HCT116 (cell line): ENCODE data around the gene FBN1. TPM values are rescaled to one million over a fixed set of nuclear protein-coding genes. Genes with fewer than 3 reads are reported as not detected.

Experiments
- ATAC-seq: fragments of 200-7000 bp; cut with Tn5 transposase; 2 replicates; pipeline ENCODE4 v1.9.1; 2020; ENCODE audit warnings: mild to moderate bottlenecking, moderate library complexity
- BruUV-seq: library from RNA; stranded (reverse); fragments of 400-500 nt; replicated peaks from 2 replicates; lab custom pipeline; 2021; lab: Mats Ljungman, UMichigan
- CTCF ChIA-PET: fragments of 300-600 bp; sonication (Branson Sonifier 250); formaldehyde crosslinking; loops from one replicate; lab custom pipeline; 2021; ENCODE audit warnings: antibody characterized with exemption; lab: Charles Lee
- POLR2A ChIA-PET: fragments of 300-600, 350-600 bp; sonication (Branson Sonifier 250); formaldehyde crosslinking; loops from one replicate; lab custom pipeline; 2021; ENCODE audit warnings: antibody characterized with exemption; lab: Charles Lee
- RAD21 ChIA-PET, 2 experiments: fragments of 300-600 bp; sonication (Branson Sonifier 250); formaldehyde crosslinking; loops; one replicate each; lab custom pipeline; 2023; ENCODE audit warnings: low total read pairs in 2 of 2; ENCODE audit not compliant: uncharacterized antibody in 2 of 2, unreplicated experiment in 2 of 2, low non-redundant PET in 1 of 2; lab: Charles Lee
- DNase-seq: peaks from one replicate; pipeline ENCODE4 v3.0.0-alpha.2; 2010; ENCODE audit warnings: low read depth, low spot score
- H2AFZ ChIP-seq: fragments of 200-600 bp; shearing (Covaris generic), sonication (generic); 2 replicates; pipeline ENCODE4 v1.6.1; 2017; ENCODE audit warnings: low read depth, mixed run types, mixed read lengths, antibody characterized with exemption, low read length; ENCODE audit not compliant: poor library complexity, severe bottlenecking
- H3K27ac ChIP-seq: 2 replicates; pipeline ENCODE4 v1.5.1; 2012; ENCODE audit warnings: low read depth, low read length
- H3K27me3 ChIP-seq: fragments of 200-600 bp; sonication (generic); 2 replicates; pipeline ENCODE4 v1.6.1; 2016; ENCODE audit warnings: mixed run types, low read length, mixed read lengths; ENCODE audit not compliant: insufficient read depth
- H3K36me3 ChIP-seq, 2 experiments: fragments of 200-500 bp in 1 of 2; fragments of 200-600 bp in 1 of 2; sonication (Bioruptor generic) in 1 of 2; sonication (generic) in 1 of 2; 2 replicates each; pipeline versions ENCODE4 v1.5.1 to v1.6.1; 2014 to 2016; ENCODE audit warnings: low read length in 2 of 2, inconsistent platforms in 1 of 2, mixed read lengths in 1 of 2, mixed run types in 1 of 2; ENCODE audit not compliant: insufficient read depth in 2 of 2, control insufficient read depth in 1 of 2
- H3K4me1 ChIP-seq, 2 experiments: fragments of 200-600 bp in 1 of 2; sonication (generic) in 1 of 2; 2 replicates each; pipeline versions ENCODE4 v1.5.1 to v1.6.1; 2012 to 2017; ENCODE audit warnings: low read length in 2 of 2, inconsistent platforms in 1 of 2, mild to moderate bottlenecking in 1 of 2, mixed read lengths in 1 of 2, mixed run types in 1 of 2, moderate library complexity in 1 of 2; ENCODE audit not compliant: insufficient read depth in 2 of 2, control insufficient read depth in 1 of 2
- H3K4me2 ChIP-seq: fragments of 200-600 bp; sonication (generic); 2 replicates; pipeline ENCODE4 v1.6.1; 2017; ENCODE audit warnings: mixed run types, low read length, mixed read lengths
- H3K4me3 ChIP-seq, 2 experiments: fragments of 200-600 bp in 1 of 2; sonication (generic) in 1 of 2; replicated peaks in 1 of 2; 2 replicates each; pipeline ENCODE4 v1.5.1; 2011 to 2016; ENCODE audit warnings: low read length in 2 of 2, control low read depth in 1 of 2, low read depth in 1 of 2, mild to moderate bottlenecking in 1 of 2, mixed read lengths in 1 of 2, mixed run types in 1 of 2
- H3K79me2 ChIP-seq: fragments of 200-600 bp; sonication (generic); 2 replicates; pipeline ENCODE4 v1.6.1; 2017; ENCODE audit warnings: mild to moderate bottlenecking, mixed run types, low read length, moderate library complexity, mixed read lengths; ENCODE audit not compliant: insufficient read depth
- H3K9ac ChIP-seq: fragments of 200-600 bp; sonication (generic); 2 replicates; pipeline ENCODE4 v1.6.1; 2016; ENCODE audit warnings: low read length, mixed read lengths
- H3K9me2 ChIP-seq: fragments of 200-600 bp; sonication (generic), shearing (Covaris generic); 2 replicates; pipeline ENCODE4 v1.6.1; 2017; ENCODE audit warnings: mixed run types, mild to moderate bottlenecking, moderate library complexity; ENCODE audit not compliant: insufficient read depth
- H3K9me3 ChIP-seq, 2 experiments: fragments of 200-500 bp in 1 of 2; fragments of 200-600 bp in 1 of 2; sonication (Bioruptor generic) in 1 of 2; sonication (generic) in 1 of 2; 2 replicates each; pipeline ENCODE4 v1.6.1; 2014 to 2017; ENCODE audit warnings: low read length in 2 of 2, mixed read lengths in 2 of 2, inconsistent platforms in 1 of 2, low read depth in 1 of 2, mild to moderate bottlenecking in 1 of 2, mixed run types in 1 of 2, moderate library complexity in 1 of 2; ENCODE audit not compliant: control insufficient read depth in 1 of 2, insufficient read depth in 1 of 2
- H4K20me1 ChIP-seq: fragments of 200-600 bp; sonication (generic), shearing (Covaris generic); 2 replicates; pipeline ENCODE4 v1.6.1; 2017; ENCODE audit warnings: mixed run types, mild to moderate bottlenecking, moderate library complexity; ENCODE audit not compliant: insufficient read depth
- CEBPB ChIP-seq: IDR thresholded peaks from 2 replicates; pipeline ENCODE4 v1.6.1; 2012; ENCODE audit warnings: low read depth
- EGR1 ChIP-seq: IDR thresholded peaks from 2 replicates; pipeline ENCODE4 v1.6.1; 2012; ENCODE audit warnings: low read depth
- ELF1 ChIP-seq: IDR thresholded peaks from 2 replicates; pipeline ENCODE4 v1.6.1; 2012; ENCODE audit warnings: low read depth, borderline replicate concordance
- FOSL1 ChIP-seq: IDR thresholded peaks from 2 replicates; pipeline ENCODE4 v1.6.1; 2012; ENCODE audit warnings: low read depth
- JUND ChIP-seq: IDR thresholded peaks from 2 replicates; pipeline ENCODE4 v1.6.1; 2012
- POLR2A ChIP-seq: IDR thresholded peaks from 2 replicates; pipeline ENCODE4 v1.7.0; 2011; ENCODE audit warnings: borderline replicate concordance; ENCODE audit not compliant: insufficient read depth, insufficient read length; ENCODE audit errors: extremely low read depth
- RAD21 ChIP-seq: IDR thresholded peaks from 2 replicates; pipeline ENCODE4 v1.6.1; 2012; ENCODE audit warnings: low read depth, mild to moderate bottlenecking
- SIN3A ChIP-seq: IDR thresholded peaks from 2 replicates; pipeline ENCODE4 v1.6.1; 2012; ENCODE audit warnings: low read depth
- SRF ChIP-seq: IDR thresholded peaks from 2 replicates; pipeline ENCODE4 v1.6.1; 2012; ENCODE audit warnings: low read depth
- TCF7L2 ChIP-seq: IDR thresholded peaks from 2 replicates; pipeline ENCODE4 v1.7.0; 2011; ENCODE audit warnings: borderline replicate concordance, inconsistent platforms; ENCODE audit not compliant: insufficient read depth, insufficient read length; ENCODE audit errors: extremely low read depth
- YY1 ChIP-seq: IDR thresholded peaks from 2 replicates; pipeline ENCODE4 v1.6.1; 2011; ENCODE audit warnings: low read length, low read depth, moderate library complexity, mild to moderate bottlenecking; ENCODE audit not compliant: insufficient replicate concordance; ENCODE audit errors: extremely low read depth
- ZFX ChIP-seq: fragments of 450-650 bp; IDR thresholded peaks from 2 replicates; pipeline ENCODE4 v1.6.1; 2017
- intact Hi-C: fragments of 100-400 bp; cut with micrococcal nuclease; formaldehyde crosslinking; loops from 2 replicates; pipeline ENCODE4 v1.10.0; 2022
- total RNA-seq: library from RNA; stranded (reverse); gene quantifications from one replicate; pipeline ENCODE4 v1.2.1, GENCODE V29; 2021; ENCODE audit not compliant: unreplicated experiment
- TF ChIP-seq, protein P1 (sequence below): IDR thresholded peaks from 2 replicates; pipeline ENCODE4 v1.6.1; 2011; ENCODE audit warnings: mild to moderate bottlenecking, low read length, moderate library complexity; ENCODE audit not compliant: insufficient replicate concordance; ENCODE audit errors: extremely low read depth
- TF ChIP-seq, protein P2 (sequence below): IDR thresholded peaks from 2 replicates; pipeline ENCODE4 v1.6.1; 2012

FBN1 gene
- total RNA-seq, 1 experiment from 2014 or later, result 1.7 TPM

DNA sequence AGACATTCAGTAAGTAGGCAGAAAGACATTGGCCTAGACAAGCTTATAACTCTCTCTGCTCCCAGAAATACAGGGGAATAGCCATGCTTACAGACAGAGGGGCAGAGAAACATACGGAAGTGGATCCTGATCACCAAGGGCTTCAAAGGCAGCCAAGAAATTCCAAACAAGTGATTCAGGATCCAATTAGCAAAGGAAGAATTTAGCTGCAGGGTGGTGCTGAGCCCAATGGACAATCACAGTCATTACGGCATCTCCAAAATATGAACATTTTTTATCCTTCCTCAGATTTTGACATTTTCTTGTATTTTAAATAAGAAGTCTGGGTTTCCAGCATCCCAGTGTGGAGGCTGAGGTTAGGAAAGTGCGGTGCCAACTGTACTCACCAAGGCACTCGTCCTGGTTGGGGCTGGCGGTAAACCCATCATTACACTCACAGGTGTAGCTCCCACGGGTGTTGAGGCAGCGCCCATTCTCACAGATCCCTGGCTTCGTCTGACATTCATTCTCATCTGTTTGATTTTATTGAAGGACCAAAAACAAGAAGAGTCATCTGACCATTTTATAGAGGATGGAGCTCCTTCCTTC is 217.5 kb downstream of the FBN1 start:
- peak; percentile 83 for ATAC-seq
- no peak overlapping the region for H3K27ac ChIP-seq
- ChIA-PET CTCF (no interaction called here), POLR2A (no interaction called here), RAD21 (no interaction called here)
- no peaks in the 10 kb centered on the region for H3K36me3 ChIP-seq
- peak overlapping the region; percentile 19 to 27 for H3K4me3 ChIP-seq
- no peaks in the 10 kb centered on the region for H3K27me3 ChIP-seq
- no peaks in the 10 kb centered on the region for H4K20me1 ChIP-seq
- H3K4me1 ChIP-seq, result peaks cover 10 to 44% of the 10 kb centered on the region in 2 experiments; a peak in 2 of 4 replicates
- intact Hi-C loops, result no loop called here
- no peaks in the 10 kb centered on the region for H3K9me3 ChIP-seq
- peak overlapping the region; percentile 5 for H2AFZ ChIP-seq
- H3K79me2 ChIP-seq, result no peaks in the 10 kb centered on the region
- no TSS peak for BruUV-seq
- H3K9ac ChIP-seq, result 0 out of 2 replicates have a peak overlapping the region, but pooled peaks have one; percentile 21
- TF ChIP-seq FOSL1 (peak; percentile 31; the same call in 1 of the 2 replicates), TCF7L2 (peak; percentile 11), JUND (peak; percentile 32), ELF1 (no peak)
- no peak for DNase-seq
- H3K4me2 ChIP-seq, result peak overlapping the region; percentile 63
- no peaks in the 10 kb centered on the region; the same call in 1 of the 2 replicates for H3K9me2 ChIP-seq

DNA sequence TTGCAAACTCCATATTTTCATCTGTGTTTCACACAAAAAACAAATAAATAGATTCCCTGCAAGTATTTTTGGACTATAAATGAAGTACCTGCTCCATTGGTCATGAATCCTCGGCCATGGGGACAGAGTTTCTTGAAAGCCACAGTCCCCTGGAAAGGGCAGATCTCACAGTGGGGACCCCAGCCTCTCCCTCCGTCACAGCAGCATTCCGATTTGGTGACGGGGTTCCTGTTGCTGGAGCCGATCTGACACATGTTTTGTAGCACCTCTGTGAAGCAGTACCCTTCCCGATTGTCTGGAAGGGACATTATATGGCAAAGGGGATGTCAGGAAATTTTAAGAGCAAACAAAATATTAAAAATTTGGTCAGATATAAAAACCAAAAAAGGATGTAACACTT is 218.0 kb downstream of the FBN1 start:
- Histone ChIP-seq H2AFZ (peak overlapping the region; percentile 5), H3K9me3 (no peaks in the 10 kb centered on the region), H4K20me1 (no peaks in the 10 kb centered on the region), H3K9ac (0 out of 2 replicates have a peak overlapping the region, but pooled peaks have one; percentile 21), H3K9me2 (no peaks in the 10 kb centered on the region; the same call in 1 of the 2 replicates), H3K4me3 (peak overlapping the region; percentile 19 to 27), H3K27ac (no peak overlapping the region), H3K4me1 (peaks cover 10 to 44% of the 10 kb centered on the region in 2 experiments; a peak in 2 of 4 replicates), H3K79me2 (no peaks in the 10 kb centered on the region), H3K36me3 (no peaks in the 10 kb centered on the region), H3K27me3 (no peaks in the 10 kb centered on the region), H3K4me2 (peak overlapping the region; percentile 63)
- TF ChIP-seq TCF7L2 (no peak), POLR2A (no peak), YY1 (no peak), CEBPB (no peak), ELF1 (no peak), SRF (no peak), FOSL1 (no peak), JUND (no peak), ZFX (no peak), SIN3A (no peak), EGR1 (no peak), RAD21 (no peak)
- TF ChIP-seq, protein P1, sequence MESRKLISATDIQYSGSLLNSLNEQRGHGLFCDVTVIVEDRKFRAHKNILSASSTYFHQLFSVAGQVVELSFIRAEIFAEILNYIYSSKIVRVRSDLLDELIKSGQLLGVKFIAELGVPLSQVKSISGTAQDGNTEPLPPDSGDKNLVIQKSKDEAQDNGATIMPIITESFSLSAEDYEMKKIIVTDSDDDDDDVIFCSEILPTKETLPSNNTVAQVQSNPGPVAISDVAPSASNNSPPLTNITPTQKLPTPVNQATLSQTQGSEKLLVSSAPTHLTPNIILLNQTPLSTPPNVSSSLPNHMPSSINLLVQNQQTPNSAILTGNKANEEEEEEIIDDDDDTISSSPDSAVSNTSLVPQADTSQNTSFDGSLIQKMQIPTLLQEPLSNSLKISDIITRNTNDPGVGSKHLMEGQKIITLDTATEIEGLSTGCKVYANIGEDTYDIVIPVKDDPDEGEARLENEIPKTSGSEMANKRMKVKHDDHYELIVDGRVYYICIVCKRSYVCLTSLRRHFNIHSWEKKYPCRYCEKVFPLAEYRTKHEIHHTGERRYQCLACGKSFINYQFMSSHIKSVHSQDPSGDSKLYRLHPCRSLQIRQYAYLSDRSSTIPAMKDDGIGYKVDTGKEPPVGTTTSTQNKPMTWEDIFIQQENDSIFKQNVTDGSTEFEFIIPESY, result no peak
- TF ChIP-seq, protein P2, sequence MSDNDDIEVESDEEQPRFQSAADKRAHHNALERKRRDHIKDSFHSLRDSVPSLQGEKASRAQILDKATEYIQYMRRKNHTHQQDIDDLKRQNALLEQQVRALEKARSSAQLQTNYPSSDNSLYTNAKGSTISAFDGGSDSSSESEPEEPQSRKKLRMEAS, result no peak
- BruUV-seq, result no TSS peak
- RAD21 ChIA-PET, result no interaction called here
- CTCF ChIA-PET, result no interaction called here
- ATAC-seq, result peak; percentile 79
- no peak for DNase-seq
- POLR2A ChIA-PET, result no interaction called here
- intact Hi-C loops, result no loop called here
